ENCODE results near the gene HOXA10. TPM values are rescaled to one million over a fixed set of nuclear protein-coding genes. Genes with fewer than 3 reads are reported as not detected.

Gene HOXA10
- total RNA-seq, 1 experiment from 2014 or later, result 9.5 TPM

GRCh38 chr7:27199849-27200760, 26.0 kb upstream of the HOXA10 start, which contains the start of gene HOXA13:
HOXA13 (minus strand) TSS chr7:27200091; CDS start chr7:27200077, 14 bp downstream.
- Histone ChIP-seq H3K4me3 (ENCODE audit: low read depth, low read length) (peak within 1 kb of the TSS; percentile 59), H3K27me3 (replicated peaks; ENCODE audit: control insufficient read depth, insufficient read depth, low read length) (peaks cover 2% of the 10 kb centered on the region), H3K4me1 (peaks cover 8% of the 10 kb centered on the region), H3K9me3 (no peaks in the 10 kb centered on the region), H3K36me3 (ENCODE audit: control insufficient read depth, insufficient read depth, low read length) (no peaks in the 10 kb centered on the region)
- intact Hi-C loops (cut with micrococcal nuclease; ENCODE audit: unreplicated experiment), result loop anchor here (2.0 to 5.0 kb wide), 2 partner anchors 405 to 582 kb away; no protein-coding TSS in a partner anchor
- Mint-ChIP-seq H3K36me3 (ENCODE audit: insufficient read depth, unreplicated experiment) (no peaks in the 10 kb centered on the region), H3K4me3 (ENCODE audit: unreplicated experiment) (peak within 1 kb of the TSS; percentile 84), H3K9me3 (ENCODE audit: unreplicated experiment) (no peaks in the 10 kb centered on the region), H3K4me1 (ENCODE audit: low read depth, unreplicated experiment) (no peaks in the 10 kb centered on the region), H3K27ac (ENCODE audit: unreplicated experiment) (no peak within 1 kb of the TSS), H3K27me3 (ENCODE audit: insufficient read depth, unreplicated experiment) (peaks cover 13% of the 10 kb centered on the region)
- TF ChIP-seq, protein P1, sequence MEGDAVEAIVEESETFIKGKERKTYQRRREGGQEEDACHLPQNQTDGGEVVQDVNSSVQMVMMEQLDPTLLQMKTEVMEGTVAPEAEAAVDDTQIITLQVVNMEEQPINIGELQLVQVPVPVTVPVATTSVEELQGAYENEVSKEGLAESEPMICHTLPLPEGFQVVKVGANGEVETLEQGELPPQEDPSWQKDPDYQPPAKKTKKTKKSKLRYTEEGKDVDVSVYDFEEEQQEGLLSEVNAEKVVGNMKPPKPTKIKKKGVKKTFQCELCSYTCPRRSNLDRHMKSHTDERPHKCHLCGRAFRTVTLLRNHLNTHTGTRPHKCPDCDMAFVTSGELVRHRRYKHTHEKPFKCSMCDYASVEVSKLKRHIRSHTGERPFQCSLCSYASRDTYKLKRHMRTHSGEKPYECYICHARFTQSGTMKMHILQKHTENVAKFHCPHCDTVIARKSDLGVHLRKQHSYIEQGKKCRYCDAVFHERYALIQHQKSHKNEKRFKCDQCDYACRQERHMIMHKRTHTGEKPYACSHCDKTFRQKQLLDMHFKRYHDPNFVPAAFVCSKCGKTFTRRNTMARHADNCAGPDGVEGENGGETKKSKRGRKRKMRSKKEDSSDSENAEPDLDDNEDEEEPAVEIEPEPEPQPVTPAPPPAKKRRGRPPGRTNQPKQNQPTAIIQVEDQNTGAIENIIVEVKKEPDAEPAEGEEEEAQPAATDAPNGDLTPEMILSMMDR (IDR thresholded peaks at IDR 0.05; ENCODE audit: insufficient read depth in 1 of 2, low read depth in 1 of 2, low read length in 1 of 2, severe bottlenecking in 1 of 2, unreplicated experiment in 1 of 2), result no peak
- POLR2A ChIA-PET, result interaction anchor here (0.6 kb wide), 1 partner anchor 544 kb away, joined by 8 read pairs; no protein-coding TSS in a partner anchor
- CTCF ChIA-PET, result interaction anchor here (0.5 to 1.5 kb wide), 10 partner anchors 10 to 721 kb away, joined by 3 to 8 read pairs (median 3); no protein-coding TSS in a partner anchor
- DNase-seq, result peak; percentile 73 to 83
- no TSS peak for BruUV-seq (replicated peaks)

- no peaks in the 10 kb centered on the region for H3K36me3 ChIP-seq (ENCODE audit: control insufficient read depth, insufficient read depth, low read length)
- Mint-ChIP-seq H3K36me3 (ENCODE audit: insufficient read depth, unreplicated experiment) (no peaks in the 10 kb centered on the region), H3K4me3 (ENCODE audit: unreplicated experiment) (peak overlapping the region; percentile 84), H3K4me1 (ENCODE audit: low read depth, unreplicated experiment) (no peaks in the 10 kb centered on the region), H3K27ac (ENCODE audit: unreplicated experiment) (no peak overlapping the region), H3K9me3 (ENCODE audit: unreplicated experiment) (no peaks in the 10 kb centered on the region), H3K27me3 (ENCODE audit: insufficient read depth, unreplicated experiment) (peaks cover 13% of the 10 kb centered on the region)
- peak in 1 of 2 experiments; percentile 48 for DNase-seq
- CTCF ChIA-PET, result interaction anchor here (0.6 to 1.5 kb wide), 10 partner anchors 11 to 722 kb away, joined by 3 to 8 read pairs (median 3); no protein-coding TSS in a partner anchor
- H3K9me3 ChIP-seq, result no peaks in the 10 kb centered on the region
- no TSS peak for BruUV-seq (replicated peaks)
- H3K27me3 ChIP-seq (replicated peaks; ENCODE audit: control insufficient read depth, insufficient read depth, low read length), result peaks cover 2% of the 10 kb centered on the region
- peak overlapping the region; percentile 59 for H3K4me3 ChIP-seq (ENCODE audit: low read depth, low read length)
- H3K4me1 ChIP-seq, result peaks cover 8% of the 10 kb centered on the region
- intact Hi-C loops (cut with micrococcal nuclease; ENCODE audit: unreplicated experiment), result loop anchor here (5.0 kb wide), 1 partner anchor 583 kb away; no protein-coding TSS in a partner anchor
- POLR2A ChIA-PET, result no interaction called here
- TF ChIP-seq, protein P1 (IDR thresholded peaks at IDR 0.05; ENCODE audit: insufficient read depth in 1 of 2, low read depth in 1 of 2, low read length in 1 of 2, severe bottlenecking in 1 of 2, unreplicated experiment in 1 of 2), result no peak
Measured at GRCh38 chr7:27198871-27199801, 25.0 kb upstream of the HOXA10 start.

Data from Caco-2 (cell line).